Keratinocyte (primary cell): ENCODE data around the gene CELF6.

Experiments used
- EZH2 ChIP-seq: IDR thresholded peaks from one replicate; pipeline ENCODE4 v1.6.1; 2012; ENCODE audit warnings: inconsistent platforms, mild to moderate bottlenecking, low read length, moderate library complexity
- TF ChIP-seq, protein P1 (sequence below), 3 experiments: IDR thresholded peaks in 1 of 3; conservative IDR thresholded peaks in 1 of 3; optimal IDR thresholded peaks in 1 of 3; 2 replicates in 2 of 3; 3 replicates in 1 of 3; pipeline versions ENCODE3 to v1.5.1; 2011; ENCODE audit warnings: low read length in 3 of 3, mild to moderate bottlenecking in 3 of 3, moderate library complexity in 2 of 3, control low read depth in 1 of 3, inconsistent platforms in 1 of 3; ENCODE audit not compliant: insufficient read depth in 2 of 3; ENCODE audit errors: extremely low read depth in 1 of 3

DNA sequence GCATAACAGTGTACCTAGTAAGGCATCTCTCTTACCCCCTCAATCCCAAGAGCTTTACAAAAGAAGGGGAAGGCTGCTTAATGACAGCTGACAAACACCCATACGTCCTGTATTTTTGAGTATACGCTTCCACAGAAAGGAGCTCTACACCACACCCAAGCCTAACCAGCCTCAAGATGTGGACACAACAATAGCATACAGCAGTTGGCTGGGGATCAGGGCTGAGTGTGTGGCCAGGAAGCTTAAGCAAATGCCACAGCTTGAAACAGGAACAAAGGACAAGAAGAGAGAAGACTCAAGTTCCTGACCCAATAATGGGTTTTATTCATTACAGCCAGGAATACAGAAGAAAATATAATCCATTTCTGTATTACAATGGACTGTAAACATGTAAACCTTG is 48.9 kb upstream of the CELF6 start:
- no peak for TF ChIP-seq EZH2
- TF ChIP-seq, protein P1, sequence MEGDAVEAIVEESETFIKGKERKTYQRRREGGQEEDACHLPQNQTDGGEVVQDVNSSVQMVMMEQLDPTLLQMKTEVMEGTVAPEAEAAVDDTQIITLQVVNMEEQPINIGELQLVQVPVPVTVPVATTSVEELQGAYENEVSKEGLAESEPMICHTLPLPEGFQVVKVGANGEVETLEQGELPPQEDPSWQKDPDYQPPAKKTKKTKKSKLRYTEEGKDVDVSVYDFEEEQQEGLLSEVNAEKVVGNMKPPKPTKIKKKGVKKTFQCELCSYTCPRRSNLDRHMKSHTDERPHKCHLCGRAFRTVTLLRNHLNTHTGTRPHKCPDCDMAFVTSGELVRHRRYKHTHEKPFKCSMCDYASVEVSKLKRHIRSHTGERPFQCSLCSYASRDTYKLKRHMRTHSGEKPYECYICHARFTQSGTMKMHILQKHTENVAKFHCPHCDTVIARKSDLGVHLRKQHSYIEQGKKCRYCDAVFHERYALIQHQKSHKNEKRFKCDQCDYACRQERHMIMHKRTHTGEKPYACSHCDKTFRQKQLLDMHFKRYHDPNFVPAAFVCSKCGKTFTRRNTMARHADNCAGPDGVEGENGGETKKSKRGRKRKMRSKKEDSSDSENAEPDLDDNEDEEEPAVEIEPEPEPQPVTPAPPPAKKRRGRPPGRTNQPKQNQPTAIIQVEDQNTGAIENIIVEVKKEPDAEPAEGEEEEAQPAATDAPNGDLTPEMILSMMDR (optimal IDR thresholded peaks at IDR 0.05 in 1 of 3, IDR thresholded peaks at IDR 0.05 in 1 of 3, conservative IDR thresholded peaks at IDR 0.05 in 1 of 3; ENCODE audit: extremely low read depth in 1 of 3, insufficient read depth in 2 of 3, low read length in 3 of 3): no peak
